Spleen (tissue), 7 donors: ENCODE measurements around the gene MOCS1.
A peak's percentile ranks its signal among the peaks of the same experiment; 100 is the strongest.

Experiments
- POLR2AphosphoS5 ChIP-seq, 3 donors: sonication (generic); formaldehyde crosslinking; IDR thresholded peaks; one replicate each; pipeline ENCODE4 v1.5.1; 2017; ENCODE audit warnings: antibody characterized with exemption in 3 of 3
- TF ChIP-seq, protein P1 (sequence below), 11 experiments: fragments of 200-600 bp in 7 of 11; fragments of 450-650 bp in 4 of 11; sonication (generic) in 4 of 11; IDR thresholded peaks in 8 of 11; conservative IDR thresholded peaks in 3 of 11; 1 replicate in 7 of 11; 2 replicates in 4 of 11; pipeline versions ENCODE4 v1.4.0 to v1.8.0; 2016 to 2021; ENCODE audit warnings: antibody characterized with exemption in 11 of 11, inconsistent platforms in 4 of 11, mild to moderate bottlenecking in 1 of 11
- donor health status: DM: no; HTN: no; CAD: no; lungs with moderate emphysema.
- donor health status: DM: no; HTN: no; CAD: no.
- donor health status: DM: no; HTN: no; CAD: no.

DNA sequence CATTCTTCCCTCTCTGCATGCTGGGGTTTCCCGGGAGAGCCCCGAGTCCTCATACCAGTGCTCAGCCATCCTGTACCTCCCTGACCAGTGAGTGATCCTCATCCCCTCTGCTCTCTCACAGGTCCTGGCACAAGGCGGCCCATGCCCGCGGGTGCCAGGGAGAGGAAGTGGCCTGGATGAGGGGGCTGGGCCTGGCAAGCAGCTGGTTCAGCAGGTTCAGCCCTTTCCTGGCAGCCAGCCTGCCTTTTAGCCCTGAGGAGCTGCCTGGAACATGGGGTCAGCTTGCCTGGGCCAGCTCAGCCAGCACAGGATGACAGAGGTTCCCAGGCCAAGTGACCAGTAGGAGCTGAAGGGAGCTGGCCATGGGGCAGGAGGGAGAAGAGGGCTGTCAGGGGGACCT is 10.9 kb downstream of the MOCS1 start:
- TF ChIP-seq, protein P1, sequence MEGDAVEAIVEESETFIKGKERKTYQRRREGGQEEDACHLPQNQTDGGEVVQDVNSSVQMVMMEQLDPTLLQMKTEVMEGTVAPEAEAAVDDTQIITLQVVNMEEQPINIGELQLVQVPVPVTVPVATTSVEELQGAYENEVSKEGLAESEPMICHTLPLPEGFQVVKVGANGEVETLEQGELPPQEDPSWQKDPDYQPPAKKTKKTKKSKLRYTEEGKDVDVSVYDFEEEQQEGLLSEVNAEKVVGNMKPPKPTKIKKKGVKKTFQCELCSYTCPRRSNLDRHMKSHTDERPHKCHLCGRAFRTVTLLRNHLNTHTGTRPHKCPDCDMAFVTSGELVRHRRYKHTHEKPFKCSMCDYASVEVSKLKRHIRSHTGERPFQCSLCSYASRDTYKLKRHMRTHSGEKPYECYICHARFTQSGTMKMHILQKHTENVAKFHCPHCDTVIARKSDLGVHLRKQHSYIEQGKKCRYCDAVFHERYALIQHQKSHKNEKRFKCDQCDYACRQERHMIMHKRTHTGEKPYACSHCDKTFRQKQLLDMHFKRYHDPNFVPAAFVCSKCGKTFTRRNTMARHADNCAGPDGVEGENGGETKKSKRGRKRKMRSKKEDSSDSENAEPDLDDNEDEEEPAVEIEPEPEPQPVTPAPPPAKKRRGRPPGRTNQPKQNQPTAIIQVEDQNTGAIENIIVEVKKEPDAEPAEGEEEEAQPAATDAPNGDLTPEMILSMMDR (IDR thresholded peaks at IDR 0.05 in 8 of 11, conservative IDR thresholded peaks at IDR 0.05 in 3 of 11): no peak
- peak in 2 of 3 donors; percentile 6 to 75 for TF ChIP-seq POLR2AphosphoS5 (IDR thresholded peaks at IDR 0.05)
